22Rv1 (cell line): ENCODE measurements around the gene MAP2.

ENCODE experiments used
- H3K27ac ChIP-seq: fragments of 450-650 bp; 2 replicates; pipeline ENCODE4 v1.5.1; 2017
- ZFX ChIP-seq: fragments of 450-650 bp; IDR thresholded peaks from 2 replicates; pipeline ENCODE4 v1.6.1; 2017; ENCODE audit warnings: antibody characterized with exemption, borderline replicate concordance
- TF ChIP-seq, protein P1 (sequence below): fragments of 450-650 bp; IDR thresholded peaks from 2 replicates; pipeline ENCODE4 v1.5.1; 2017; ENCODE audit warnings: mild to moderate bottlenecking

The MAP2 gene

DNA sequence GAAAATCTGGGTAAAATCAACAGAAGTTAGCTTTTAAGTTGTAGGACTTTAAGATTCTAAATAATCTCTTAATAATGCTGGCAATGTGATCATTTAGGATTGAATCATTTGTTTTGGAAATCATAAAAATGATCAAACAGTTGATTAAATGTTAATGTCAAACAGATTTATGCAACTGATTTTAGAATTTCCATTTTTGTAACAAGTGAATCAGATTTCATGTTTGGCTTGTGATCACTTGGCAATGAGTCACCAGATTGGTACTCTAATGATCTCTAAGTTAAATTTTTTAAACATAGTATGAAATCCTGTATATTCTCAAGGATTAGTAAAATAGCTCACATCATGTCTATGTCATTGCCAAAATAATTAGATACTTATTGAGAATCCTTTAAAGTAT, 297.6 kb downstream of the MAP2 start:
- no peak for TF ChIP-seq ZFX
- TF ChIP-seq, protein P1, sequence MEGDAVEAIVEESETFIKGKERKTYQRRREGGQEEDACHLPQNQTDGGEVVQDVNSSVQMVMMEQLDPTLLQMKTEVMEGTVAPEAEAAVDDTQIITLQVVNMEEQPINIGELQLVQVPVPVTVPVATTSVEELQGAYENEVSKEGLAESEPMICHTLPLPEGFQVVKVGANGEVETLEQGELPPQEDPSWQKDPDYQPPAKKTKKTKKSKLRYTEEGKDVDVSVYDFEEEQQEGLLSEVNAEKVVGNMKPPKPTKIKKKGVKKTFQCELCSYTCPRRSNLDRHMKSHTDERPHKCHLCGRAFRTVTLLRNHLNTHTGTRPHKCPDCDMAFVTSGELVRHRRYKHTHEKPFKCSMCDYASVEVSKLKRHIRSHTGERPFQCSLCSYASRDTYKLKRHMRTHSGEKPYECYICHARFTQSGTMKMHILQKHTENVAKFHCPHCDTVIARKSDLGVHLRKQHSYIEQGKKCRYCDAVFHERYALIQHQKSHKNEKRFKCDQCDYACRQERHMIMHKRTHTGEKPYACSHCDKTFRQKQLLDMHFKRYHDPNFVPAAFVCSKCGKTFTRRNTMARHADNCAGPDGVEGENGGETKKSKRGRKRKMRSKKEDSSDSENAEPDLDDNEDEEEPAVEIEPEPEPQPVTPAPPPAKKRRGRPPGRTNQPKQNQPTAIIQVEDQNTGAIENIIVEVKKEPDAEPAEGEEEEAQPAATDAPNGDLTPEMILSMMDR, result no peak
- no peak overlapping the region for H3K27ac ChIP-seq

- TF ChIP-seq, protein P1, result no peak
- no peak for TF ChIP-seq ZFX
- H3K27ac ChIP-seq, result no peak overlapping the region
These were observed 302.5 kb downstream of the MAP2 start for GRCh38 chr2:209726311-209726710.

GRCh38 chr2:209727077-209727476, 303.2 kb downstream of the MAP2 start:
- no peak overlapping the region for H3K27ac ChIP-seq
- no peak for TF ChIP-seq ZFX
- TF ChIP-seq, protein P1, result no peak

GRCh38 chr2:209734805-209735204, 311.0 kb downstream of the MAP2 start:
- TF ChIP-seq, protein P1, result no peak
- TF ChIP-seq ZFX, result no peak
- H3K27ac ChIP-seq, result no peak overlapping the region

DNA sequence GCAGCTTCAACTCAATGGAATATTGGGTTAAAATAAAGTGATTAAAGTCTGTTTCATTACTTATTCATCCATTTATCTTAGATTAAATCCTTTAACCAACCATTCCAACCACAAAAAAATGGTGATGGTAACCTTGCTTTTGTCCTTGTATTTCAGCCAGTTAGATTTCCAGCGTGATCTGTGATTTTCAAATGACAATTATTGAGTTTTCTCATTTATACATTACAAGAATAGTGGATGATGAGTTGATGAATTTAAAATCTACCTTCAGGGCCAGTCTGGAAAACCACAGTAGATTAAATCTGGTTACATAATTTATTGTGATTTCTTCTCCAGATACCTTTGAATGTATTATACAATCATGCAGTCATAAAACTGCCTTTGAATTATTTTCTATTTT, 318.1 kb downstream of the MAP2 start:
- no peak overlapping the region for H3K27ac ChIP-seq
- TF ChIP-seq ZFX, result no peak
- TF ChIP-seq, protein P1, result no peak

GRCh38 chr2:209753020-209753419, 329.2 kb downstream of the MAP2 start:
- no peak for TF ChIP-seq ZFX
- TF ChIP-seq, protein P1, result no peak
- H3K27ac ChIP-seq, result no peak overlapping the region

GRCh38 chr2:209757163-209757562, 333.3 kb downstream of the MAP2 start:
- H3K27ac ChIP-seq, result no peak overlapping the region
- TF ChIP-seq ZFX, result no peak
- TF ChIP-seq, protein P1, result no peak

DNA sequence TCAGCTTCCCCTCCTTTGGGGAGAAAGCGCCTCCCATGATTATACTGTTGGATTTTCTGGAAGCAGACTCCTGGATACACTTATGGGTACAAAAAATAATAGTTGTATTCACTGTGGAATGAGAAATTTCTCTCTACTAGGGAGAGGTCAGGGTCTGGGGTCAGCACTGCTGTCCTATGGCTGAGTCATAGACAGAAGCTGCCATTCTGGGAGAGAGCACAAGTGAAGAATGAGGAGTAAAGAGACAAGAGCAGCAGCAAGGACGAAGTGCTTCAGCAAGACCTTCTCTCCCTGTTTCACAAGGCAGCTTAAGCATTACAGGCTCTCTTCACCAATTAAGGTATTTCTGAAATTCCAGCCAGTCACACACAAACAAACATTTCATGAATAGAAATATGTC, 337.7 kb downstream of the MAP2 start:
- TF ChIP-seq, protein P1, result no peak
- no peak for TF ChIP-seq ZFX
- H3K27ac ChIP-seq, result no peak overlapping the region
